Posterior cingulate gyrus (tissue), 11 donors: Measurements from ENCODE around the gene OXGR1.
"Not testable (repeated sequence)": the region's sequence is repeated elsewhere in the genome, so short reads cannot be mapped to it uniquely, and the experiment has no call there.

Experiments
- DNase-seq, 10 donors: peaks; one replicate each; pipeline versions ENCODE4 v3.0.0 to v3.0.0-alpha.2; 2020 to 2021; ENCODE audit warnings: mixed read lengths in 3 of 10
- intact Hi-C: fragments of 100-400 bp; cut with DNase I; formaldehyde crosslinking; loops from one replicate; pipeline ENCODE4 v1.15.1; 2023

Gene OXGR1

DNA sequence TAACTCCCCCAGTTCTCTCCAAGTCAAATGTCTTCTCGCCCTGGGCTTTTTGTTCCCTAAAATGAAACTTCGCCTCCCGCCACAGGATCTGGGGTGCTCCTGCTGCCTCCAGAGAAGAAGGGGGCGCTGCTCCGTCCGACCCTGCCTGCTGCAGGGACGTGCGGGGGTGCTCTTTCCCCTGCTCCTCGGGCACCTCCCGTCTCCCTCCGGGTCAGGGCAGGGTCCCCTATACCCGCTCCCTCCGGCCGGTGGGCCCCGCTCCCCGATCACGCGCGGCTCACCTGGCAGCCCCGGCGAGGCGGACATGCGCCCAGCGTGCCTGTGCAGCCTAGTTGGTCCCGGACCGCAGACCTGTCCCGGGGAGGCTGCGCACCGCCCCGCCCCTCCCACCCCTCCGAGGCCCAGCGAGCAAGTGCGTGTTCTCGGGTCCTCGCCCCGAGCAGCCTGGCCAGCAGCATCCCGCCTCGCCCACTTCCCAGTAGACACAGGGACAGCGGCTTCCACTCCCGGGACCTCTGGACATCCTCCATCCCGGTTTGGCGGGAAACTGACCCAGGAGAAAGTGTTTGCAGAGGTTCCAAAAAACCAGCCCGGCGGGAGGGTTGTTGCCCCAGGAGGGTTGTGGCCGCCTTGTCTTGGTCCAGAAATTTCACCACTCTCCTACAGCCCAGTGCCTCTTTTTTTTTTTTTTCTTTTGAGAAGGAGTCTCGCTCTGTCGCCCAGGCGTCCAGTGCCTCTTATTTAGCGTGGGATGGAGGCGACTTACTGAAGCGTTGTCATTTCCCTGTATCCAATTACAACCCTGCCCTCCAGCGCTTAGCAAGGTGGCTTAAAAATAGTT, at the start of gene OXGR1:
OXGR1 (minus strand) TSS at position 460 of the 841 bp plus-strand sequence. CDS start 6,717 bp downstream, outside the sequence.
- intact Hi-C loops: no loop called here
- peak in 8 of 10 donors; percentile 17 to 92 (median 32) for DNase-seq

DNA sequence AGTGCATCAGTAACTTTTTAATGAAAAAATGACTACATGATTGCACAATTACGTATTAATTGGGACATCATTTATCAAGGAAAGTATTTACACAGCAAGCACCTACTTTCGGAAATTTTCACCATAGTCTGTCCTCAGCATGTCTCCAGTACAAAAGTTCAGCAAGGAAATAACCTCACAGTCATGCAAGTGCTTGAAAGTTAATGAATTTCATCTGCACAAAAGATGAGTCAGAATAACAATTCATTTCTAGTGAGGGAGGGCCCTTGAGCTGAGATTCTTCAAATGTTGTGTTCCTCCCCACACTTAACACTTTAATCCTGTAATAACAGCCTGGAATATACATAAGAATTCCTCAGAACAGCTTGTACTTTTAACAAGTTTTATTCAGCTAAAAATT, 49.0 kb upstream of the OXGR1 start:
- intact Hi-C loops: no loop called here
- no peak for DNase-seq

DNA sequence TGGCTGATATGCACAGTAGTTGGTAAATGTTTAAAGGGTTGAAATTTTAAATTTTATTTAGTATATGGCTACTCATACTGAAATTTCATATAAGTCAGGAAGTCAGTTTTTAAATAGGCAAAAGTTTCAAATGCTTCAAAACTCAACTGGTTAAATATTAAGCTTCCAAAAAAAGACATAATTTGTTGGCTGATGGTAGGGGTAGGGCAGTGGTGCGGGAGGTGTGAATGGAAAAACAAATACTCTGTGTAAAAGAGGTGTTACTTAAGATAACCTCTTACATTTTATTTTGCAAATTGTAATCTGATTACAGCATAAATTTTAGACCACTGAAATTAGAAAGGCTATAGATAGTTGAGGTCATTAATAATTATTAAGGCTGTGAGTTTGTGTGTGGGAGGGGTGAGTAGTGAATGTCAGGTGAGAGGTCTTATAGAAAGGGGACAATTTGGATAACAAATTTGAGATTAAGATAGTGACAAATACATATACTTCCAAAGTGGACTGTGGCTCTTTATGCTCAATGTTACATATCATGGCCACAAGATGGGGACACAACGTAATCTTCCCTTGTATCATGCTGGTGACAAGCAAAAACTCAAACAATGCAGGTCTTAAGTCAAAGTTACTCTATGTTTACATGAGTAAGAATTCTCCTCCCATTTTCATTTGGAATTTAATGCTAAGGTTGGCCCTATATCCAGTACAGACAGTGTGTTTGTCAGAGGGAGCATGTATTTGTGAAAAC, 36.6 kb upstream of the OXGR1 start:
- no peak for DNase-seq
- intact Hi-C loops: no loop called here

DNA sequence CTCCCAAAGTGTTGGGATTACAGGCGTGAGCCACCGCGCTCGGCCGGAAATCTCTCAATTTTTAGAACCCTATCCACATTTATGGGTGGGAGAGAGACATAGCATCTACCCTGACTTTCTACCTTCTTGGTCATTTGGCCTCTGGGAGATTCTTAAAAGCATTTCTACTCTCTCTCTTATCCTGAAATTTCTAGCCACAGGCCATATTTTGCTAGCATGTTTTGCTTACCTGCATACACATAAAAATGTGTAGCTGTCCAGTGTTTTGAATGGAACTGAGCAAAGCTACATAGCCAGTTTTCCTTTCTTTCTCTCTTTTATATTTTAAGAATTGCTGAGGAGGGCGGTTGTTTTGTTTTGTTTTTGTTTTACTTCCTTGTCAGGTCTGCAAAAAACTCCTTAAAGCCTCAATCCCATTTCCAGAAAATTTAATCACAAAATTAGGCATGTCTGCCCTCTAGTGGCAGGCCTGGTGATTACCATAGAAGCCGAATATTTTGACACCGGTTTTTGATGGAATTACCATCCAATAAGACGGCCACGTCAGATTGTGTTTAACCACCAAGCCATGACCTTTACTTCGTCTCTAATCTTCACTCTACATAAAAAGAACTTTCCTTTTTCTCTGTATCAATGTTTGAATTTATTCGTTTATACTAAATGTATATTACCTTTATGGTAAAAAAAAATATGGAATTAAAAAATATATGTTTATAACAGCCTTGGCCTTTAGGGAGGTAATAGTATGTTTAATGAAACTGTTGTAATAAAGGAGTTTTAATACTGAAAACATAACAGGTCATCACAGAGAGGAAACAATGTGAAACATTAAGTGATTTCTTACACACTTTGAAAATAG, 34.4 kb upstream of the OXGR1 start:
- intact Hi-C loops: loop anchor here (5.0 kb wide), 1 partner anchor 1006 kb away; no protein-coding TSS in a partner anchor
- DNase-seq: peak in 6 of 10 donors; percentile 27 to 73 (median 64)

DNA sequence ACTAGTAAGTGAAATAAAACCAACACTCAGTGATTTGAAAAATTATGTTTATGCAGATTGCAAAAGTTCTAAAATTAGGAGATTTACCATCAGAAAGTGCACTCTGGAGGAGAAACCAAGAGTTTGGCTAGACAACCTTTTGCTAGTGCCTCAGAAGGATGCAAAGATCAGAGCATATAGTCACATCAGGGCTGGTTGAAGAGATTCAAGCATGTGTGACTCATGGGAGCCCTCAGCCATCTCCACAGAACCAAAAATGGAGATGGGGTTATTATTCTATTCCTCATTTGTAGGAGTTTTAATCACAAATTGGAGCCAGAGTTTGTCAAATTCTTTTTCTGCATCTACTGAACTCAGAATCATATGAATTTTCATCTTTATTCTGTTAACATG, 32.9 kb upstream of the OXGR1 start:
- intact Hi-C loops: loop anchor here (5.0 kb wide), 1 partner anchor 1005 kb away; no protein-coding TSS in a partner anchor
- DNase-seq: no peak

DNA sequence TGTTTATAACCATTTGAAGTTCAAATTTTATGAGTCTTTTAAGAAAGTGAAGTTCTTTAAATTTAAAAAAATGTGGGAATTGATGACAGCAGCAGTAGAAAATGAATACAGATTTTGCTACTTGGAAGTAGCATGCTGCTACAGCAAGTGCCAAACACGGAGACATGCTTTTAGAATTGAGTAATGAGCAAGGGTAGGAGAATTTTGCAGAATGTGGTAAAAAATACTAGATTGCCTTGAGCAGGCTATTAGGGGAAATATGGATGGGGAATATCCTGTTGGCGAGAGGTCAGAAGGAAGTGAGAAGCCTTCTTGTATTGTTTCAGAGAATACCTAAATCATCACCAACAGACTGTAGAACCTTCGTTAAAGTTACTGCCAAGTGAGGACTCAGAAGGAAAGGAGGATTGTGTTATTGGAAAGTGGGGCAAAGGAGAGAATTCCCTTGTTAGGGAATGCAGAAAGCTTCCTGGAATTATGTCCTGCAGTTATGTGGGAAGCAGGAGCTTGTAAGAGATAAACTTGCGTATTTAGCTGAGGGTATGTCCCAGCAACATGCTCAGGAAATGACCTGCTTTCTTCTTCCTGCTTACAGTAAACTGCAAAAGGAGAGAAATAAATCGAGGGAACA, 32.4 kb upstream of the OXGR1 start:
- DNase-seq: no peak
- intact Hi-C loops: loop anchor here (5.0 kb wide), 1 partner anchor 1004 kb away; no protein-coding TSS in a partner anchor

DNA sequence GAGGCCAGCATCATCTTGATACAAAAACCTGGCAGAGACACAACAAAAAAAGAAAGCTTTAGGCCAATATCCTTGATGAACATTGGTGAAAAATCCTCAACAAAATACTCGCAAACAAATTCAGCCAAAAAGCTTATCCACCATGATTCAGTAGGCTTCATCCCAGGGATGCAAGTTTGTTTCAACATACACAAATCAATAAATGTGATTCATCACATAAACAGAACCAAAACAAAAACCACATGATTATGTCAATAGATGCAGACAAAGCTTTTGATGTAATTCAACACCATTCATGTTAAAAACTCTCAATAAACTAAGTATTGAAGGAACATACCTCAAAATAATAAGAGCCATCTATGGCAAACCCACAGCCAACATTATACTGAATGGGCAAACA, 29.5 kb upstream of the OXGR1 start:
- intact Hi-C loops: not testable (repeated sequence)

DNA sequence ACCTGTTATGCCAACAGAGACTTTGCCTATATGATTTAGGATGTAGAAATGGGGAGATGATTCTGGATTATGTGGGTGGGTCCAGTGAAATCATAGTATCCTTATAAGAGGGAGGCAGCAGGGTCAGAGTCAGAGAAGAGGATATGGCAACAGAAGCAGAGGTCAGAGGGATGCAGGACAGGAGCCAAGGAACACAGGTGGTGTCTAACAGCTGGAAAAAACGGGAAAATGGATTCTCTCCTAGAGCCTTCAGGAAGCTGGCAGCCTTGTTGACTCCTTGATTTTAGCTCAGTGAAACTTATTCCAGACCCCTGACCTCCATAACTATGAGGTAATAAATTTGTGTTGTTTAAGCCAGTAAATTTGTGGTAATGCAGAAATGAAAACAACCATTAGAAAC, 28.8 kb upstream of the OXGR1 start:
- DNase-seq: no peak
- intact Hi-C loops: no loop called here

More for the DNA sequence above, 29.5 kb upstream of the OXGR1 start:
- not testable (repeated sequence) for DNase-seq

DNA sequence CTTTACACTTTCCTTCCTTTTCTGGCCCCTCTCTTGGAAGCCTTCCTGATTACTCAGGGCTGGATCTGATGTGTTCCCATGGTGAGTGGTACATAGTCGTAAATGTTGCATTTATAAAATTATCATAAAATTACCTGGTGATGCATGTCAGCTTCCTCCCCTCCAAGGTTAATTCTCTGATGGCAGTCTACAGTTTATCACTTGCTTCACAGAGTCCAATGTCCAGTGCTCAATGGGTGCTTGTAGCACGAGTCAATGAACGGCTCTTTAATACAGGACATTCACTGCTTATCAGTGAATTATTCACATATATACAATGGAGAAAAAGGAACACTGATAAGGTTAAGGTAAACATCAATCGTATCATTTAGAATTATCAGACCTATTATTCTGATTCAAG, 27.0 kb upstream of the OXGR1 start:
- intact Hi-C loops: no loop called here
- DNase-seq: no peak

DNA sequence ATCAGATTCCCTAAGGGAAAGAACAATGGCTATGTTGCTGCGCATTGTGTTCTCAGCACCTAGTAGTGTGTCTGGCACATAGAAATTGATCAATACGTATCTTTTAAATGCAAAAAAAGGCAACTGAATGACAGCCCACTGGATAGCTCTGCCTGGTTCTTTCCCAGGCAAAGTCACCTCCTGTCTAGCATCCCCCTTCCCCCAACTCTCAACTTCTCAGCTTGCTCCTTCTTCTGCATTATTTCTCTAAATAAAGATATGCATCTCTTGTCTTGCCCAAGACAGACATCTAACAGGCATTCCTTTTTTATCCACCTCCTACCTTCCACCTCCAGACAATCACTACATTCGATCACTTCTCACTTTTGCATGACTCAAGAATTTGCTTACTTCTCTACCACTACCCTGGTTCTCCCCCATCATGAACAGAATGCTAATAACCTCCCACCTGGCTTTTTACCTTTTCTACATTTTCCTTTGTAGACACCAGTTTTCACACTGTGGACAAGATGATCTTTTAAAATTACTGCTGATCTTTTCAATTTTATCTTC, 26.5 kb upstream of the OXGR1 start:
- DNase-seq: no peak
- intact Hi-C loops: no loop called here

DNA sequence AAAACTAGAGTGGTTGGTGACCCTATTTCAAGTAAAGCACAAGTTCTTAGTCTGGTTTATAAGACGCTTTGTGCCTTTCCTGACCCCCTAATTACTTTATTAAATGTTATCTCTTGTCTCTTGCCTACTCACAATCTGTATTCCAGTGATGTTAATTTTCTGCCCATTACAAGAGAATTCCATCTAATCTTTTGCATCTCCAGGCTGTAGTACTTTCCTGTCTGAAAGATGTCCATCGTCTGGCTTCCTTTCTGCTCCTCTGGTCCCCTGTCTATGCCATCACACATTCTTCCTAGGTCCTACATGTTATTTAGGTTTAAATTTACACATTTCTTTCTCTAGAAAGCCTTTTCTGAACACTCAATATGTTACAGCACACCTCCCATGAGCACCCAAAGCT, 25.9 kb upstream of the OXGR1 start:
- intact Hi-C loops: no loop called here
- no peak for DNase-seq

DNA sequence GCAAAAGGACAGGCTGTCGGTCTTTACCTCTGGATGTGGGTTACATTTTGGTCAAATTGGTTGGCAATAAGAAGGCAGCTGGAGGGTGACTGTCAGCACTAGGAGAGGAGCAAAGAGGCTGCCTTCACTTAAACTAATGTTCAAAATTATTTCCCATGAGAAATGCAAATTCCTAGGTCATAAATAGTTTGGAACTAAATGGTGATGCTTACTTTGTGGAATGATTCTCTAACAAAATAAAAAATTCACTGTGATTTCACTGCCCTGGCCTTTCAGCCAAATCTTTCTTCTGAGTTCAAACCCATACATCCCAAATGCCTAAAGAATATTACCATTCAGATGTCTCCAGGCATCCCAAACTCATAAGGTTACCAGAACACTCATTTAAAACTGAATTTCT, 25.0 kb upstream of the OXGR1 start:
- no peak for DNase-seq
- intact Hi-C loops: loop anchor here (5.0 kb wide), 2 partner anchors 338 to 778 kb away; no protein-coding TSS in a partner anchor

DNA sequence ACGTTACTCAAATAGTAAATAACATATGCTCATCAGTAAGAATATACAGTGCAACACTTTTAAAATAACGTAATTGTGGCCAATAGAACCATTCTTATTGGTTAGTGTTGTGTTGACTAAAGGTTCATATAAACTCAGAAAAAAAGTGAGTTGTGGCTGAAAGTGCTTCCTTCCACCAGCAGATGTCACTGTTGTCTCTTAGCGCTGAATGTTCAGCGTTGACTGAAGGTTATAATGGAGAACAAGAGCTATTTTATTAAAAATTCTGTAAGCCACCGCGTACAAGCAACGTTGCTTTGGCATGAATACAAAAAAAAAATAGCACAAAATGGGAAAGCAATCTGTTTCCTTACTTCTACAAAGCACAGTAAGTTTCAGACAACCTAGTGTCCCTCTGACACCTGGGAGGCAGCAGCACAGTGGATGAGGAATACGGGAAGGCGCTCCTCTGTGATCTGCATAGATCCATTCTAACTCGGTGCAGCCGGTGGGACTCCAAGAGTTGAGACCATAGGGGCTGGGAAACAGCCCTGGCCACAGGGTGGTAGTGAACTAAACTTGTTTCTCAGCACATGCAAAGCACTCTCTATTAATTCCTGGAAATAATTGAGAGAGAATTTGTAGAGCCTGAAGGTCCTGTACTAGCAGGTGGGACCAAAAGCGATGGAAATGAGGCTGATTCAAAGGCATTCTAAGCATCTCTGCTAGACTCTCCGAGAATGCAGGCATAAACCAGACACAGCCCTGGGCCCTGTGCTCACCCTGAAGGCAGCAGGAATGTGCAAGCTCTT, 23.9 kb upstream of the OXGR1 start:
- DNase-seq: peak in 4 of 10 donors; percentile 36 to 47 (median 46)
- intact Hi-C loops: loop anchor here (1.0 to 5.0 kb wide), 3 partner anchors 339 to 779 kb away; no protein-coding TSS in a partner anchor

DNA sequence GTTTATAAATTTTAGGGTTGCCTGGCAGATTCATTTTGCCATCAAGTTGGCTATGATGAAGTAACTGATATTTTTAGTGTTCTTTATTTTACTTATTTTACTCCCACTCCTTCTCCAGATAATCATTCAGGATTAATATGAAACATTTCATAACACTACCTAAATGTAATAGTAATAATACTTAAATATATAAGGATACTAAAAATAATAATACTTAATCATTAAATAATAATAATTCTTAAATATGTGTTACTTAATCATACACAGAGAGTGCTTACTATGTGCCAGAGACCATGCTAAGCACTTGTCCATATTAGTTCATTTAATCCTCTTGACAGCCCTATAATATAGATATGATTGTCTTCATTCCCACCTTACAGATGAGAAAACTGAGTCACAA, 23.0 kb upstream of the OXGR1 start:
- intact Hi-C loops: loop anchor here (5.0 kb wide), 2 partner anchors 340 to 780 kb away; no protein-coding TSS in a partner anchor
- no peak for DNase-seq

DNA sequence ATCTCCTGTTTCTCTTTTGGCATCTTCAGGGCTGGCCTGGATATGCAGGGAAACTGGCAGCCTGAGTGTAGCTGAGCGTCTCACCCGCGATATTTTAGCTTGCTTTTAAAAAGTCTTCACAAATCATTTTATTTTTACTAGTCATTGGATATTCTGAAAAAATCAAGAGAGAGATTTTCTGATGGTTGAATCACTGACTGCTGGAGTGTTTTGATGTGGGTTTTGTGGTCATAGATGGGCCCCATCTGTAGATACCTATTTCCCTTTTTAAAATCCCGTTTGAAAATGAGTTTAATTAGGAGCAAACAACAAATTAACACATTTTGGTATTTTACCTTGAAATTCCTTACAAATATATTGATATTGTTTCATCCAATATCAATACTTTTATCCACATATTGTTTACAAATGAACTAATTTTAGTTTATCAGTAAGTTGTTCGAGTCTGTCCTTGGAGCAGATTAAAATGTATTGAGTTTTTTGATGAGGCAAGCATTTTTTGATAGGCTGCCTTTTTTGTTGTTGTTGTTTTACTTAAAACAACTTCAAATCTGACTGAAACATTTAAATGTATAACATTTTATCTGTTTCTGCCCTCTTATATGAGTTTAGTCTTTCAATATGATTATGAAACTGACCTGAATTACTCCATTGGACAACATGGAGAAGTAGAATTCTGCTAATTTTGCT, 21.5 kb upstream of the OXGR1 start:
- intact Hi-C loops: loop anchor here (5.0 kb wide), 2 partner anchors 341 to 781 kb away; no protein-coding TSS in a partner anchor
- DNase-seq: no peak

DNA sequence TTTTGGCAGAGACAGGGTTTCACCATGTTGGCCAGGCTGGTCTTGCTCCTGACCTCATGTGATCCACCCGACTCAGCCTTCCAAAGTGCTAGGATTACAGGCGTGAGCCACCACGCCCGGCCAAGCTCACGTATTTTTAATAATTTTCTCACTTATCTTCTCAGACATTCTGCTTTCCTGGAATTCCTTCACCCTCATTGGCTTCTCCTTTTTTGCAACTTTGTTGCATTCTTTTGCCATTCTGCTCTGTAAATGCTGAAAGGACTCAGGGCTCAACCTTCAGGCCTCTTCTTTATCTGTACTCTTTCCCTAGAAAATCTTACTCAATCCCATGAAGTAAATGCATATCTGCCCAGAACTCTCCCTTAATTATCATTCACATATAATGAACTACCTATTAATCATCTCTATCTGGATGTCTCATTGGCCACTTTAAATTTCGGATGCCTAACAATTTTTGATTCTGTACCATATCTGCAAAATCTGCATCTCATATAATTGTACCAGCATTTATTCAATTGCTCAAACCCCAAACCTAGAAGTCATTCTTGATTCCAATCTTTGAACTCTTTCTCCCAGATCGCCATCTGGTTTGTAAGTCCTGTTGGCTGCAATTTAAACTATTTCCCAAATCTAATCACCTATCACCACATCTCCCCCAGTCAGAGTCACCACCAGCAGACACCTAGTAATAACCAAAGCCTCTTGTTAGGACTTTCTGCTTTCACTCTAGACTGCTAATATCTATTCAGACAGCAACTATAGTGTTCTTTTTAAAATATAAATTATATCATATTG, 18.2 kb upstream of the OXGR1 start:
- DNase-seq: no peak
- intact Hi-C loops: no loop called here

DNA sequence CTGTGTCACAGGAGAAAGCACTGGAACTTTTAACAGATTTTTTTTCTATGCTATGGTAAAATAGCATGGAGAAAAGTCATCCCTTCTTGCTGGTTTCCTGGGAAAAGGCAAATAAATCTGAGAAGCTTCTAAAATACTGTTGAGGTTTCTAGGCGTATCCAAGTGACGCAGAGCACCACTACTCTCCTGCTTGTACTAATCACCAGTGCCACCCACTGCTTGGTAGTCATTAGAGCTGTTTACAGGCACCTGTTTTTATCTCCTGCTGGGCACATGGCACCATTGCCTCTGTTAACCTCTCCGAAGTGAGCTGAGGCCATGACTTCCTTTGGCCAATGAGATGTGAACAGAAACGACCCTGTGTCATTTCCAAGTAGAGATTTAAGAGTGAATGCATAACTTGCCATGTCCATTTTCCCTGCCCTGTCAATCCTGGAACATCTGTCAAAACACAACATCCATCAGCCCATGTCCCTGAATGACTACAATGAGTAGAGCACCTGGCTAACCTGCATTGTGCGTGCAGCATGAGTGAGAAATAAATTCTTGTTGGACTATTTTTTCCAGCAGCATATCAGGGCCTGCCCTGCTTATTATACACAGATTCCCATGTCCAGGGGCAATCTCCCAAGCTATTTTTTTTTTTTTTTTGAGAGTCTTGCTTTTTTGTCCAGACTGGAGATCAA, 17.3 kb upstream of the OXGR1 start:
- intact Hi-C loops: no loop called here
- DNase-seq: no peak
